T47D (cell line): ENCODE measurements around the gene UNC13B.

Experiments
- DNase-seq, 2 experiments: peaks; one replicate each; pipeline versions ENCODE4 v3.0.0 to v3.0.0-alpha.2; 2011 to 2012; ENCODE audit warnings: low read depth in 1 of 2, low spot score in 1 of 2
- JUND ChIP-seq: IDR thresholded peaks from 2 replicates; pipeline ENCODE4 v1.6.1; 2012; ENCODE audit warnings: low read depth
- in situ Hi-C: cut with HindIII; loops from 2 replicates; pipeline ENCODE4 v1.10.0; 2016; ENCODE audit warnings: low sequenced_read_pairs, low pct_unique_long_range_greater_than_20kb

The UNC13B gene

DNA sequence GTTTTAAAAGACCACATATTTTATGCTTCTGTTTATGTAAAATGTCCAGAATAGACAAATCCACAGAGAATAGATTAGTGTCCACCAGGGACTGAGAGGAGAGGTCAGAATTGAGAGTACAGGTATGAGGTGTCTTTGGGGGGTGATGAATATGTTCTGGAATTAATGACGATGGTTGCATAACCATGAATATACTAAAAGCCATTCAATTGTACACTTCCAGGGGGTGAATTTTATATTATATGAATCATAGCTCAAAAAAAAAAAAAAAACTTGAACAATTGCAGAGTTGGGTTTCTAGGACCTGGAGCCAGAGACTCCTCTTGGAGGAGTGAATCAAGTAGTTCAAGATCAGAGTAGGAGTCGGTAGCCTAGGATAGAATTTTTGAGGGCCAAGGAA is 270.3 kb downstream of the UNC13B start:
- no peak for DNase-seq
- no peak for TF ChIP-seq JUND
- in situ Hi-C loops: no loop called here

DNA sequence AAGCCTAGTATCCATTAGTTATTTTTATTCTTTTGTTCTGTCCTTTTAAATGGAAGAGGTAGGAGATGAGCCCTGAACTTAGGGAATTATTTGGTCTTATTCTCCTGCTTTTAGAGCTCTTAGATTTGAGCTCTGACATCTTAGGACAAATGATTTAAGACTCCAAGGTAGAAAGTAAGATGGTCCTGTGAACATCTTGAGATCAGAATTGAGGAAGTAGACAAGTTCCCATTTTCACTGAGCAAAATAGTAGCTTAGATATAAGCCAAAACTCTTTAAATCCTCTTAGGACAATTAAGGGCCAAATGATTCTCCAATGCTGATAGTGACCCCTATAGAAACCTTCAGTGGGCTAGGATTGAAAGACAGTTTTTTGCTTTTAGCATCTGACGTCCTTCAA is 275.1 kb downstream of the UNC13B start:
- no peak for DNase-seq
- in situ Hi-C loops: no loop called here
- TF ChIP-seq JUND: no peak

DNA sequence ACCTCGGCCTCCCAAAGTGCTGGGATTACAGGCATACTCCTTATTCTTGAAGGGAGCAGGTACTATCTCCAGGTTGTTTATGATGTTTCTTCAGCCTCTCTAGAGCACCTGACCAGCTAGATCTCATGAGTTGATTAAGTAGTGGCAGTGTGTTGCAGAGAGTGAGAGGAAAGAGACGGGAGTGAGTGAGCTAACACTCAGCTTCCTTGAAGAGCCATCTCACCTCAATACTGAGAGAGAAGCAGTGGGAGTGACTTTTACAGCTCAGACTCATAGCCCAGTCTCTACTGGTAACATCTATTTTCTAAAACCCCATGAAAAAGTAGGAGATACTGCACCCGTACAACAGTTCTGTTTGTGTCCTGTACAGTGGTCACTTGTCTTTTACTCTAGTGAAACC is 284.2 kb downstream of the UNC13B start:
- no peak for DNase-seq
- TF ChIP-seq JUND: no peak
- in situ Hi-C loops: no loop called here

DNA sequence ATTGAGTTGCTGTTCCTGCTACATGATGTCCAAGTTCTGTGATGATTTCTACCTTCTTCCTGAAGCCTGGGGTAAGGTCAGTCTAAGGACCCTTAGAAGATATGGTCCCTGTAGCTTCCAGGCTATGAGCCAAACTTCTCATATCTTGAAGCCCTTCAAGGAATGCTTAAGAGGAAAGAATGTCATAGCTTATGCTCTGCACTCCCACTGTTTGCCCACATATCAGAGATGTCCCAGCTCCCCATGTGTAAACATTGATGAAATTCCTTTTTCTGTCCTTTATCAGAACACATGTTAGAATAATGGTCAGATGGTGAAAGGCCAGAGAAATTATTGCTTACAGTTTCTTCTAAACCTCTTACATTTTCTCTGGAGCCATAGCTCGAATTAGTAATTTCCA is 286.7 kb downstream of the UNC13B start:
- no peak for DNase-seq
- in situ Hi-C loops: no loop called here
- no peak for TF ChIP-seq JUND

DNA sequence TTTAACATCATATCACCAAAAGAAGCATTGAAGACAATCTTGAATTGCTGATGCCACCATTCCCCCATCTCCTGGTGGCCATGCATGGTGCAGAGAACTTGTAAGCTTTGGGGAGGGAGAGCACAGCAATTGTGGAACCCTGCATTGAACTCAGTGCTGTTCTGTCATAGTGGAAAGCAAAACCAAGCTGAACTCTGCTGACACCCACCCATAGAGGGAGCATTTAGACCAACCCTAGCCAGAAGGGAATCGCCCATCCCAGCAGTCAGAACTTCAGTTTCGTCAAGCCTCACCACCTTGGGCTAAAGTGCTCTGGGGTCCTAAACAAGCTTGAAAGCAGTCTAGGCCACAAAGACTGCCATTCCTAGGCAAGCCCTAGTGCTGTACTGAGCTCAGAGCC is 290.7 kb downstream of the UNC13B start:
- DNase-seq: no peak
- no peak for TF ChIP-seq JUND
- in situ Hi-C loops: no loop called here

DNA sequence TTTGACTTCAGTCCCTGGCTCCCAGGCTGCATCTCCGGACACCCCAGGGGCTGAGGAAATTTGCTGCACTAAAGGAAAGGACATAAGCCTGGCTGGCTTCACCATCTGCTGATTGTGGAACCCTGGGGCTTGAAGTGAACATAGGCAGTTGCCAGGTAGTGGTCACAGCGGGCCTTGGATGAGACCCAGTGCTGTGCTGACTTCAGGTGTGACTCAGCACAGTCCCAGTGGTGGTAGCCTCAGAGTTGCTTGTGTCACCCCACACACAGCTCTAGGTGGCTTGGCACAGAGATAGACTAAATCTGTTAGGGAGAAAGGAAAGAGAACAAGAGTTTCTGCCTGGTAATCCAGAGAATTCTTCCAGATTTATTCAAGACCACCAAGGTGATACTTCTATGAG is 292.0 kb downstream of the UNC13B start:
- no peak for TF ChIP-seq JUND
- in situ Hi-C loops: no loop called here
- DNase-seq: no peak
